K562 (cell line): ENCODE measurements around the gene SLC38A7. TPM values are rescaled to one million over a fixed set of nuclear protein-coding genes. Genes with fewer than 3 reads are reported as not detected.
A peak's percentile ranks its signal among the peaks of the same experiment; 100 is the strongest.

Source experiments
- ATAC-seq: fragments of 200-7000 bp; cut with Tn5 transposase; 3 replicates; pipeline ENCODE4 v1.9.1; 2020; ENCODE audit warnings: moderate library complexity
- BruUV-seq: library from RNA; stranded (reverse); fragments of 400-500 nt; replicated peaks from 2 replicates; lab custom pipeline; 2021; lab: Mats Ljungman, UMichigan
- CTCF ChIA-PET: fragments of 300-600 bp; formaldehyde crosslinking; extraction: SDS; loops from one replicate; lab custom pipeline; 2021; ENCODE audit warnings: low intra/inter-chr PET ratio; lab: Yijun Ruan, JAX
- POLR2A ChIA-PET: fragments of 300-600, 350-650 bp; sonication (Branson Sonifier 250); formaldehyde crosslinking; extraction: SDS; loops from one replicate; lab custom pipeline; 2021; ENCODE audit warnings: antibody characterized with exemption, inconsistent platforms; lab: Yijun Ruan, JAX
- DNase-seq, 4 experiments: peaks; one replicate each; pipeline versions ENCODE4 v3.0.0 to v3.0.0-alpha.2; 2011 to 2018; ENCODE audit warnings: low spot score in 3 of 4, mixed read lengths in 3 of 4; ENCODE audit errors: extremely low read depth in 1 of 4
- FAIRE-seq: peaks from 2 replicates; lab custom pipeline; 2011; peaks lifted over from hg19 to GRCh38; lab: Jason Lieb, UNC
- H2AFZ ChIP-seq: 2 replicates; pipeline ENCODE4 v1.6.0; 2011; ENCODE audit warnings: low read depth, low read length, control low read depth, inconsistent platforms
- H3K27ac ChIP-seq: fragments of 200-600 bp; 3 replicates; pipeline ENCODE4 v1.8.0; 2011; ENCODE audit warnings: low read depth, mild to moderate bottlenecking, control low read depth, inconsistent platforms, low read length, moderate library complexity, mixed read lengths; ENCODE audit errors: extremely low read depth
- H3K27me3 ChIP-seq, 2 experiments: fragments of 300-600 bp in 1 of 2; 2 replicates in 1 of 2; 3 replicates in 1 of 2; pipeline versions ENCODE4 v1.6.0 to v1.8.0; 2011; ENCODE audit warnings: inconsistent platforms in 2 of 2, low read length in 2 of 2, mild to moderate bottlenecking in 1 of 2, mixed read lengths in 1 of 2, moderate library complexity in 1 of 2; ENCODE audit not compliant: control insufficient read depth in 2 of 2, insufficient read depth in 2 of 2
- H3K36me3 ChIP-seq: fragments of 300-600 bp; 3 replicates; pipeline ENCODE4 v1.8.0; 2011; ENCODE audit warnings: mild to moderate bottlenecking, low read length, inconsistent platforms; ENCODE audit not compliant: control insufficient read depth, insufficient read depth
- H3K4me1 ChIP-seq, 2 experiments: fragments of 200-600 bp in 1 of 2; replicated peaks in 1 of 2; 2 replicates in 1 of 2; 3 replicates in 1 of 2; pipeline versions ENCODE4 v1.5.1 to v1.8.0; 2011; ENCODE audit warnings: inconsistent platforms in 2 of 2, low read length in 2 of 2, mild to moderate bottlenecking in 1 of 2, mixed read lengths in 1 of 2, moderate library complexity in 1 of 2; ENCODE audit not compliant: control insufficient read depth in 2 of 2, insufficient read depth in 2 of 2
- H3K4me2 ChIP-seq: 2 replicates; pipeline ENCODE4 v1.6.1; 2011; ENCODE audit warnings: low read length, control low read depth, inconsistent platforms, mixed read lengths; ENCODE audit not compliant: insufficient read depth
- H3K4me3 ChIP-seq: fragments of 200-600 bp; sonication (generic), shearing (Covaris generic); 2 replicates; pipeline ENCODE4 v1.5.1; 2016; ENCODE audit warnings: control low read depth, inconsistent platforms
- H3K79me2 ChIP-seq: fragments of 200-600 bp; 3 replicates; pipeline ENCODE4 v1.8.0; 2011; ENCODE audit warnings: low read length, inconsistent platforms; ENCODE audit not compliant: control insufficient read depth, insufficient read depth
- H3K9ac ChIP-seq, 2 experiments: 2 replicates each; pipeline versions ENCODE4 v1.6.0 to v1.6.1; 2011; ENCODE audit warnings: low read depth in 2 of 2, low read length in 2 of 2, control low read depth in 1 of 2, inconsistent platforms in 1 of 2, mild to moderate bottlenecking in 1 of 2, mixed read lengths in 1 of 2; ENCODE audit not compliant: insufficient read depth in 1 of 2
- H3K9me1 ChIP-seq: one replicate; pipeline ENCODE4 v1.6.0; 2011; ENCODE audit warnings: inconsistent platforms, mild to moderate bottlenecking, low read length, moderate library complexity; ENCODE audit not compliant: control insufficient read depth, insufficient read depth
- H3K9me3 ChIP-seq: replicated peaks from 2 replicates; pipeline ENCODE4 v1.5.1; 2011; ENCODE audit warnings: low read depth, low read length, inconsistent platforms; ENCODE audit not compliant: control insufficient read depth, insufficient read depth
- H4K20me1 ChIP-seq: replicated peaks from 2 replicates; pipeline ENCODE4 v1.6.1; 2011; ENCODE audit warnings: low read length, inconsistent platforms, mixed read lengths; ENCODE audit not compliant: control insufficient read depth, insufficient read depth
- ELF4 ChIP-seq: fragments of 450-650 bp; formaldehyde crosslinking; IDR thresholded peaks from 2 replicates; pipeline ENCODE4 v1.4.0; 2022; ENCODE audit warnings: missing genetic modification characterization
- NKRF ChIP-seq: fragments of 450-650 bp; IDR thresholded peaks from 2 replicates; pipeline ENCODE4 v1.6.1; 2016; ENCODE audit warnings: borderline replicate concordance
- ZNF644 ChIP-seq: fragments of 200-800 bp; sonication (Bioruptor generic); IDR thresholded peaks from 2 replicates; pipeline ENCODE4 v1.6.1; 2016; ENCODE audit warnings: low read depth, missing genetic modification characterization, missing compliant biosample characterization
- WGBS: fragments of 100-300 bp; shearing (Covaris generic); methylation state at CpG from one replicate; pipeline ENCODE4 v1.1.6; 2016; ENCODE audit warnings: low coverage, mixed read lengths; ENCODE audit not compliant: insufficient coverage; ENCODE audit errors: missing lambda C conversion rate; 5-methylcytosine and 5-hydroxymethylcytosine counted together
- in situ Hi-C: fragments of 300-500 bp; cut with MboI; formaldehyde crosslinking; loops from 4 replicates; pipeline ENCODE4 v1.15.0; 2018; ENCODE audit warnings: inconsistent platforms, mixed read lengths
- intact Hi-C: fragments of 100-400 bp; cut with micrococcal nuclease; formaldehyde crosslinking; loops from 2 replicates; pipeline ENCODE4 v1.14.2; 2022
- polyA plus RNA-seq, 8 experiments: library from polyadenylated mRNA; depleted of rRNA in 4 of 8; stranded (reverse) in 5 of 8; unstranded in 3 of 8; fragments of >200 nt; fragmentation: Nextera tagmentation in 2 of 8; fragmentation: Illumina TruSeq in 1 of 8; extraction: Ambion mirVana in 2 of 8; extraction: Trizol in 1 of 8; gene quantifications; 2 replicates each; pipeline versions ENCODE4 v1.2.1 to v1.2.3, GENCODE V29; 2011 to 2014; ENCODE audit warnings: inconsistent platforms in 1 of 8, missing spikeins in 1 of 8
- total RNA-seq, 7 experiments: library from RNA; depleted of rRNA in 6 of 7; stranded (reverse); fragments of >200 nt in 6 of 7; fragmentation: Illumina TruSeq in 2 of 7; extraction: Trizol in 2 of 7; gene quantifications; 2 replicates each; pipeline versions ENCODE4 v1.2.1 to v1.2.3, GENCODE V29; 2011 to 2021; ENCODE audit warnings: low replicate concordance in 1 of 7
- TF ChIP-seq, protein P1 (sequence below), 2 experiments: fragments of 250-450 bp in 1 of 2; fragments of 450-650 bp in 1 of 2; sonication (Bioruptor Pico) in 1 of 2; IDR thresholded peaks; 2 replicates each; pipeline versions ENCODE4 v1.6.1 to v1.8.0; 2016 to 2021; ENCODE audit warnings: mild to moderate bottlenecking in 2 of 2, moderate library complexity in 2 of 2, missing compliant biosample characterization in 1 of 2, missing genetic modification characterization in 1 of 2

SLC38A7 gene
- total and polyA plus RNA-seq, 9 of the 15 experiments (the other 6 are each of a cell fraction or from before 2014, with no cell fraction given) = 2.7 to 12.2 (median 6.5) TPM

- Histone ChIP-seq H3K36me3 (peaks cover 4% of the 10 kb centered on the region; the same call in 1 of the 3 replicates), H4K20me1 (no peaks in the 10 kb centered on the region), H3K9ac (peak overlapping the region in 1 of 2 experiments; percentile 10; a peak in 1 of 4 replicates), H3K9me3 (no peaks in the 10 kb centered on the region), H3K4me3 (no peak overlapping the region), H3K79me2 (no peaks in the 10 kb centered on the region), H3K9me1 (no peaks in the 10 kb centered on the region), H3K4me1 (no peaks in the 10 kb centered on the region; a peak in 1 of 5 replicates), H3K4me2 (no peak overlapping the region), H3K27me3 (0 out of 5 replicates have a peak, but pooled peaks cover 0 to 5% of the 10 kb centered on the region in 2 experiments), H2AFZ (no peak overlapping the region), H3K27ac (no peak overlapping the region)
- no peak for ATAC-seq
- ChIA-PET CTCF (no interaction called here), POLR2A (interaction anchor here (0.6 kb wide), 1 partner anchor 358 kb away, joined by 3 read pairs; no protein-coding TSS in a partner anchor)
- BruUV-seq = no TSS peak
- intact Hi-C loops = no loop called here
- in situ Hi-C loops = no loop called here
- TF ChIP-seq NKRF (no peak), ELF4 (CRISPR knock-in tag) (no peak), ZNF644 (tag) (no peak)
- TF ChIP-seq, protein P1, sequence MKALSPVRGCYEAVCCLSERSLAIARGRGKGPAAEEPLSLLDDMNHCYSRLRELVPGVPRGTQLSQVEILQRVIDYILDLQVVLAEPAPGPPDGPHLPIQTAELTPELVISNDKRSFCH (CRISPR knock-in tag; IDR thresholded peaks at IDR 0.05) = no peak
- TF ChIP-seq, protein P1 (tag; IDR thresholded peaks at IDR 0.05) = no peak
- DNase-seq = no peak
- no peak for FAIRE-seq
- WGBS = 16% methylated on average over 7 of the region's 8 CpGs
Observed at GRCh38 chr16:58665200-58665599, 19.4 kb downstream of the SLC38A7 start.
